Body of pancreas (tissue), 4 donors: ENCODE measurements around the gene PEMT.

Experiments used
- CTCF ChIP-seq, 7 experiments: fragments of 450-650 bp in 4 of 7; fragments of 200-600 bp in 3 of 7; sonication (generic) in 3 of 7; IDR thresholded peaks; one replicate each; pipeline ENCODE4 v1.5.1; 2016 to 2019; ENCODE audit warnings: antibody characterized with exemption in 7 of 7
- POLR2A ChIP-seq, 3 donors: fragments of 450-650 bp; IDR thresholded peaks; one replicate each; pipeline ENCODE4 v1.6.1; 2016; ENCODE audit warnings: antibody characterized with exemption in 3 of 3, mild to moderate bottlenecking in 2 of 3

- peak in 3 of 7 experiments; percentile 10 to 35 (median 15) for TF ChIP-seq CTCF (IDR thresholded peaks at IDR 0.05)
- TF ChIP-seq POLR2A (IDR thresholded peaks at IDR 0.05): no peak
Observed at GRCh38 chr17:17523001-17523730, 68.3 kb downstream of the PEMT start.
